Measurements from ENCODE around the gene KDF1.

DNA sequence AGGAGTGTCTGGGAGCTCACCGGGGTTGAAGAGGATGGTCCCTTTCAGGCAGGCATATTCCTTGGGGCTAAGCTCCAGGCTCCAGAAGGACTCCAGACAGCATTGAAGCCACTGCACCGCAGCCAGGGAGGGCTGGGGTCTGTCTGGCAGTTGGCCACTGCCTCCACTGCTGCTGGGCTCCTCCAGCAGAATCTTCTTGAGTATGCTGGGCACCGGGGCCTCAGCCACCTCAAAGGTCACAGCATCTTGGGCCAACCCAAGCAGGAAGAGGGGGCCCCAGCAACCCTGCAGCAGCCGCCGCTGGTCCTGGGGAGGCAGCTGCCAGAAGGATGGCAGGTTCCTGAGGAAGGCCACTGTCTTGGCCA lies 46.9 kb downstream of the KDF1 start:
- TF ChIP-seq POLR2A (IDR thresholded peaks at IDR 0.05; ENCODE audit: low read depth, low read length) (no peak), TAF1 (IDR thresholded peaks at IDR 0.05; ENCODE audit: low read depth, low read length) (no peak)

Measured in GM12891 (cell line).